GM12878 (cell line): ENCODE results near the gene METTL14. TPM values are rescaled to one million over a fixed set of nuclear protein-coding genes. Genes with fewer than 3 reads are reported as not detected.

ENCODE experiments used
- ATAC-seq: fragments of 200-7000 bp; cut with Tn5 transposase; 3 replicates; pipeline ENCODE4 v1.9.1; 2020; ENCODE audit warnings: mild to moderate bottlenecking, moderate library complexity
- BruUV-seq: library from RNA; stranded (reverse); fragments of 400-500 nt; replicated peaks from 2 replicates; lab custom pipeline; 2021; lab: Mats Ljungman, UMichigan
- CTCF ChIA-PET: fragments of 300-600 bp; sonication (Branson Sonifier 250); formaldehyde crosslinking; extraction: SDS; loops from one replicate; lab custom pipeline; 2021; ENCODE audit warnings: inconsistent platforms; lab: Yijun Ruan, JAX
- POLR2A ChIA-PET: fragments of 350-600 bp; formaldehyde crosslinking; extraction: SDS; loops from one replicate; lab custom pipeline; 2021; ENCODE audit warnings: inconsistent platforms; lab: Charles Lee
- RAD21 ChIA-PET: fragments of 300-600 bp; sonication (Branson Sonifier 250); formaldehyde crosslinking; loops from one replicate; lab custom pipeline; 2023; ENCODE audit warnings: antibody characterized with exemption; ENCODE audit not compliant: unreplicated experiment; lab: Charles Lee
- SMC1A ChIA-PET: fragments of 300-600 bp; sonication (Branson Sonifier 250); formaldehyde crosslinking; loops from one replicate; lab custom pipeline; 2023; ENCODE audit not compliant: unreplicated experiment, uncharacterized antibody; lab: Charles Lee
- DNase-seq: peaks from one replicate; pipeline ENCODE4 v3.0.0-alpha.2; 2011; ENCODE audit warnings: low read depth, low spot score
- FAIRE-seq: peaks from 3 replicates; lab custom pipeline; 2011; peaks lifted over from hg19 to GRCh38; lab: Jason Lieb, UNC
- H2AFZ ChIP-seq: 2 replicates; pipeline ENCODE4 v1.6.0; 2011; ENCODE audit warnings: low read depth, low read length, control low read depth; ENCODE audit not compliant: control insufficient read depth
- H3K27ac ChIP-seq: 2 replicates; pipeline ENCODE4 v1.5.1; 2011; ENCODE audit warnings: control low read depth; ENCODE audit not compliant: control insufficient read depth, insufficient read depth
- H3K27me3 ChIP-seq, 2 experiments: replicated peaks in 1 of 2; 2 replicates each; pipeline versions ENCODE4 v1.6.0 to v1.6.1; 2011; ENCODE audit warnings: low read length in 1 of 2; ENCODE audit not compliant: control insufficient read depth in 2 of 2, insufficient read depth in 2 of 2
- H3K36me3 ChIP-seq, 2 experiments: 2 replicates each; pipeline ENCODE4 v1.5.1; 2011; ENCODE audit warnings: low read length in 1 of 2; ENCODE audit not compliant: control insufficient read depth in 2 of 2, insufficient read depth in 2 of 2
- H3K4me1 ChIP-seq: 2 replicates; pipeline ENCODE4 v1.6.1; 2011; ENCODE audit warnings: mild to moderate bottlenecking, low read length, moderate library complexity, mixed read lengths; ENCODE audit not compliant: control insufficient read depth, insufficient read depth
- H3K4me2 ChIP-seq: 2 replicates; pipeline ENCODE4 v1.6.0; 2011; ENCODE audit warnings: control low read depth; ENCODE audit not compliant: control insufficient read depth, insufficient read depth
- H3K4me3 ChIP-seq: fragments of 200-600 bp; sonication (generic); 2 replicates; pipeline ENCODE4 v1.5.1; 2016
- H3K79me2 ChIP-seq: 2 replicates; pipeline ENCODE4 v1.6.0; 2011; ENCODE audit warnings: low read length; ENCODE audit not compliant: control insufficient read depth, insufficient read depth
- H3K9ac ChIP-seq: 2 replicates; pipeline ENCODE4 v1.8.0; 2011; ENCODE audit warnings: low read length, control low read depth, mixed read lengths; ENCODE audit not compliant: control insufficient read depth, insufficient read depth
- H3K9me3 ChIP-seq: replicated peaks from 3 replicates; pipeline ENCODE4 v1.5.1; 2011; ENCODE audit warnings: mild to moderate bottlenecking, low read length; ENCODE audit not compliant: control insufficient read depth, insufficient read depth
- H4K20me1 ChIP-seq: 2 replicates; pipeline ENCODE4 v1.6.0; 2011; ENCODE audit not compliant: control insufficient read depth, insufficient read depth
- ASH2L ChIP-seq: fragments of 300-600, 200-600 bp; sonication (generic); IDR thresholded peaks from 2 replicates; pipeline ENCODE4 v1.6.1; 2017; ENCODE audit warnings: low read depth, mild to moderate bottlenecking, borderline replicate concordance
- BACH1 ChIP-seq: fragments of 450-650 bp; IDR thresholded peaks from 2 replicates; pipeline ENCODE4 v1.6.1; 2017; ENCODE audit warnings: mild to moderate bottlenecking, borderline replicate concordance
- BCL11A ChIP-seq: IDR thresholded peaks from 2 replicates; pipeline ENCODE4 v1.6.1; 2011; ENCODE audit warnings: low read depth, low read length
- IKZF2 ChIP-seq, 2 experiments: fragments of 450-650 bp; IDR thresholded peaks; 2 replicates each; pipeline ENCODE4 v1.6.1; 2017; ENCODE audit warnings: mild to moderate bottlenecking in 2 of 2, moderate library complexity in 2 of 2
- KLF5 ChIP-seq: fragments of 450-650 bp; IDR thresholded peaks from 2 replicates; pipeline ENCODE4 v1.6.1; 2014; ENCODE audit warnings: mild to moderate bottlenecking; ENCODE audit not compliant: partially characterized antibody
- MYC ChIP-seq: IDR thresholded peaks from 2 replicates; pipeline ENCODE4 v1.6.1; 2011; ENCODE audit warnings: mild to moderate bottlenecking, low read length, moderate library complexity, inconsistent platforms; ENCODE audit not compliant: insufficient read depth, insufficient replicate concordance, insufficient read length, severe bottlenecking
- NFXL1 ChIP-seq: fragments of 450-650 bp; IDR thresholded peaks from 2 replicates; pipeline ENCODE4 v1.6.1; 2017; ENCODE audit warnings: antibody characterized with exemption, mild to moderate bottlenecking, borderline replicate concordance
- PAX8 ChIP-seq: fragments of 450-650 bp; IDR thresholded peaks from 2 replicates; pipeline ENCODE4 v1.6.1; 2017; ENCODE audit warnings: mild to moderate bottlenecking, moderate library complexity
- RAD51 ChIP-seq: fragments of 450-650 bp; IDR thresholded peaks from 2 replicates; pipeline ENCODE4 v1.6.1; 2016; ENCODE audit warnings: moderate library complexity, mild to moderate bottlenecking, inconsistent platforms
- RUNX3 ChIP-seq: IDR thresholded peaks from 2 replicates; pipeline ENCODE4 v1.6.1; 2012; ENCODE audit warnings: low read length, inconsistent platforms
- SMC3 ChIP-seq: IDR thresholded peaks from 2 replicates; pipeline ENCODE4 v1.6.1; 2011; ENCODE audit warnings: low read length, improper control_type of control experiment, borderline replicate concordance
- YY1 ChIP-seq: IDR thresholded peaks from 2 replicates; pipeline ENCODE4 v1.6.1; 2011; ENCODE audit warnings: low read depth, mild to moderate bottlenecking, low read length
- WGBS: methylation state at CpG from one replicate; pipeline ENCODE4 v1.1.6; 2016; ENCODE audit warnings: low lambda C conversion rate; ENCODE audit not compliant: insufficient replicate concordance, insufficient coverage; ENCODE audit errors: missing lambda C conversion rate; 5-methylcytosine and 5-hydroxymethylcytosine counted together
- in situ Hi-C: fragments of 300-500 bp; cut with MboI; formaldehyde crosslinking; loops from 9 replicates; pipeline ENCODE4 v1.14.3; 2018; ENCODE audit warnings: mixed read lengths
- intact Hi-C: fragments of 100-400 bp; cut with micrococcal nuclease; formaldehyde crosslinking; loops from one replicate; pipeline ENCODE4 v1.14.2; 2022; ENCODE audit not compliant: unreplicated experiment
- polyA plus RNA-seq, 11 experiments: library from polyadenylated mRNA; depleted of rRNA in 4 of 11; unstranded in 6 of 11; stranded (reverse) in 5 of 11; fragments of >200 nt; fragmentation: Nextera tagmentation in 4 of 11; fragmentation: Illumina TruSeq in 1 of 11; extraction: Ambion mirVana in 4 of 11; extraction: Trizol in 1 of 11; gene quantifications; 1 replicate in 1 of 11; 2 replicates in 10 of 11; pipeline versions ENCODE4 v1.2.1 to v1.2.3, GENCODE V29; 2011 to 2016; ENCODE audit warnings: inconsistent platforms in 2 of 11, missing spikeins in 2 of 11, low read depth in 1 of 11
- total RNA-seq, 4 experiments: library from RNA; depleted of rRNA in 3 of 4; stranded (reverse); fragments of >200 nt in 3 of 4; fragmentation: Illumina TruSeq in 1 of 4; extraction: Trizol in 1 of 4; gene quantifications; 2 replicates each; pipeline versions ENCODE4 v1.2.1 to v1.2.3, GENCODE V29; 2013 to 2021

METTL14 gene
- total and polyA plus RNA-seq, 10 of the 15 experiments (the other 5 are each of a cell fraction or from before 2014, with no cell fraction given), result 11.2 to 44.9 (median 27.6) TPM

GRCh38 chr4:118752551-118752950, 67.4 kb downstream of the METTL14 start:
- H3K79me2 ChIP-seq, result no peaks in the 10 kb centered on the region
- in situ Hi-C loops (no loop called here), intact Hi-C loops (no loop called here)
- RAD21 ChIA-PET, result interaction anchor here (0.6 kb wide), 1 partner anchor 17 kb away, joined by 4 read pairs; no protein-coding TSS in a partner anchor
- no peak overlapping the region for H2AFZ ChIP-seq
- 92% methylated on average over 2 of the region's 2 CpGs for WGBS
- FAIRE-seq, result no peak
- no peak overlapping the region for H3K4me3 ChIP-seq
- H3K4me1 ChIP-seq, result no peaks in the 10 kb centered on the region
- POLR2A ChIA-PET, result no interaction called here
- no peak overlapping the region for H3K4me2 ChIP-seq
- no peak for ATAC-seq
- H3K9me3 ChIP-seq, result no peaks in the 10 kb centered on the region
- H3K27me3 ChIP-seq, result no peaks in the 10 kb centered on the region
- peaks cover 4 to 19% of the 10 kb centered on the region in 2 experiments; a peak in 3 of 4 replicates for H3K36me3 ChIP-seq
- H4K20me1 ChIP-seq, result no peaks in the 10 kb centered on the region
- CTCF ChIA-PET, result interaction anchor here (1.6 kb wide), 1 partner anchor 19 kb away, joined by 11 read pairs; no protein-coding TSS in a partner anchor
- SMC1A ChIA-PET, result no interaction called here
- no TSS peak for BruUV-seq
- no peak for DNase-seq
- no peak overlapping the region for H3K9ac ChIP-seq
- H3K27ac ChIP-seq, result no peak overlapping the region
- TF ChIP-seq BACH1 (no peak), RUNX3 (no peak), NFXL1 (no peak), KLF5 (no peak), RAD51 (no peak), PAX8 (no peak), SMC3 (no peak), YY1 (no peak), ASH2L (no peak), IKZF2 (IDR thresholded peaks at IDR 0.05) (no peak), MYC (no peak), BCL11A (no peak)
